HEK293T (cell line): Measurements from ENCODE around the gene GDPD5.

ENCODE experiments used
- CTCF ChIA-PET: fragments of 350-600 bp; formaldehyde crosslinking; extraction: SDS; loops from one replicate; lab custom pipeline; 2021; ENCODE audit warnings: antibody characterized with exemption, inconsistent platforms; lab: Yijun Ruan, JAX
- POLR2A ChIA-PET: fragments of 350-600 bp; formaldehyde crosslinking; extraction: SDS; loops from one replicate; lab custom pipeline; 2020; ENCODE audit warnings: antibody characterized with exemption, inconsistent platforms; lab: Yijun Ruan, JAX
- DNase-seq: peaks from one replicate; pipeline ENCODE4 v3.0.0; 2012; ENCODE audit warnings: mixed read lengths; ENCODE audit errors: extremely low spot score
- ARNT ChIP-seq: fragments of 450-650 bp; IDR thresholded peaks from 2 replicates; pipeline ENCODE4 v1.6.1; 2017; ENCODE audit warnings: mild to moderate bottlenecking
- BHLHE40 ChIP-seq: fragments of 450-650 bp; IDR thresholded peaks from 2 replicates; pipeline ENCODE4 v1.6.1; 2016; ENCODE audit warnings: mild to moderate bottlenecking, moderate library complexity, borderline replicate concordance
- CTBP1 ChIP-seq: fragments of 450-650 bp; IDR thresholded peaks from 2 replicates; pipeline ENCODE4 v1.6.1; 2016; ENCODE audit warnings: borderline replicate concordance
- ELF4 ChIP-seq: fragments of 450-650 bp; IDR thresholded peaks from 2 replicates; pipeline ENCODE4 v1.6.1; 2017; ENCODE audit warnings: antibody characterized with exemption
- FOXA1 ChIP-seq: fragments of 450-650 bp; IDR thresholded peaks from 2 replicates; pipeline ENCODE4 v1.6.1; 2016; ENCODE audit warnings: mild to moderate bottlenecking
- FOXK2 ChIP-seq: fragments of 450-650 bp; IDR thresholded peaks from 2 replicates; pipeline ENCODE4 v1.6.1; 2016; ENCODE audit warnings: mild to moderate bottlenecking
- FOXM1 ChIP-seq: fragments of 450-650 bp; IDR thresholded peaks from 2 replicates; pipeline ENCODE4 v1.6.1; 2017; ENCODE audit warnings: mild to moderate bottlenecking, borderline replicate concordance
- HDGF ChIP-seq: fragments of 450-650 bp; IDR thresholded peaks from 2 replicates; pipeline ENCODE4 v1.6.1; 2017; ENCODE audit warnings: antibody characterized with exemption, borderline replicate concordance
- L3MBTL2 ChIP-seq: fragments of 450-650 bp; conservative IDR thresholded peaks from 2 replicates; pipeline ENCODE4 v1.6.1; 2016; ENCODE audit warnings: mild to moderate bottlenecking
- LEF1 ChIP-seq: fragments of 450-650 bp; IDR thresholded peaks from 2 replicates; pipeline ENCODE4 v1.6.1; 2017; ENCODE audit warnings: mild to moderate bottlenecking, borderline replicate concordance
- NFRKB ChIP-seq: fragments of 450-650 bp; IDR thresholded peaks from 2 replicates; pipeline ENCODE4 v1.6.1; 2016; ENCODE audit warnings: mild to moderate bottlenecking, moderate library complexity
- SP1 ChIP-seq: fragments of 450-650 bp; IDR thresholded peaks from 2 replicates; pipeline ENCODE4 v1.6.1; 2017
- SUZ12 ChIP-seq: fragments of 450-650 bp; IDR thresholded peaks from 2 replicates; pipeline ENCODE4 v1.6.1; 2016; ENCODE audit warnings: mild to moderate bottlenecking
- TARDBP ChIP-seq: fragments of 450-650 bp; IDR thresholded peaks from 2 replicates; pipeline ENCODE4 v1.6.1; 2016
- ZNF384 ChIP-seq: fragments of 450-650 bp; IDR thresholded peaks from 2 replicates; pipeline ENCODE4 v1.6.1; 2016
- TF ChIP-seq, protein P1 (sequence below): fragments of 450-650 bp; IDR thresholded peaks from 2 replicates; pipeline ENCODE4 v1.6.1; 2016

GDPD5 gene

DNA sequence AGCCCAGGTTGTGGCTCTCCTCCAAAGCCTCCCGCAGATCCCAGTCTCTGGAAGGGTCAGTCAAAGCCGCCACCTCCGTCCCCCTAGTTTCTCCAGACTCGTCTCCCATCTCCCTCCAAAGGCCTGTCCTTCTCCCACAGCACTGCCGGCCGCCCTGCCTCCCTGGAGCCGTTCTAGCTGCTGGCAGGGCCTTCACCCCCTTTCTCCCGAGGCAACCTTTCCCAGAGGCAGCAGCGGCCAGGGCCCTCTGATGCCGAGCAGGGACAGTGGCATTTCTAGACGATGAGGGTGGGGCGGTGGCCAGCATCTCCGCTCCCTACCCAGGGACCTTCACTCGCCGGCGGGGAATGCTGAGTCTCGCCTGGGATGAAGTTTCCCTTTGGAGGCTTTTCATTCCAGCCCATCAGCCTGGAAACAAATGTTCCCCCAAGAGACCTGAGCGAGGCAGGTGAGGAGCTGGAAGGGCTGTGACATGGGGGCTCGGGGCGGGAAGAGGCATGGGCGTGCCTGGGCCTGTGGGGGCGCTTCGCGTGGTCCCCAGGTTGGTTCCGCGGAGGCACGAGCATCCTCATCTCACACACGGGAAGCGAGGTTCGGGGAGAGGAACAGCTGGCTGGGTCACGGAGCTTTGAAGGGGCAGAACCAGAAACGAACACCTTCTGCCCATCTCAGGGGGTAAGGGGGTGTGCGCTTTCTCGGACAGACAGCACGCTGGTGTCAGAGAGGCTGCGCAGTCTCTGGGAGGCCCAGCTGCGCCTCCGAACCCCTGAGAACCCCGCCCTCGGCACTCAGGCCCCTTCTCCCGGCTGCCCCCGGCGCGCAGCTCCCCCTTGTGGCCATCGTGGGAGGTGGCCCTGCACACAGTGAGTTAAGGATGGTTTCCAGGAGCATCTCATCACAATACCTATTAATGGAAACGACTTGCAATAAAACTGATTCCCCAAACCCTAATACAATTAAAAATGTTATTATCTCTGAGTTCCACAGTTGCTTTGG, 74.6 kb downstream of the GDPD5 start:
- CTCF ChIA-PET: interaction anchor here (0.6 to 1.2 kb wide), 5 partner anchors 39 to 83 kb away, joined by 3 to 4 read pairs (median 3); no protein-coding TSS in a partner anchor
- POLR2A ChIA-PET: no interaction called here
- DNase-seq: peak; percentile 57
- no peak for TF ChIP-seq FOXA1
- TF ChIP-seq CTBP1: no peak
- no peak for TF ChIP-seq BHLHE40
- no peak for TF ChIP-seq SP1
- TF ChIP-seq ZNF384: no peak
- no peak for TF ChIP-seq ARNT
- TF ChIP-seq SUZ12: no peak
- TF ChIP-seq TARDBP: no peak
- no peak for TF ChIP-seq LEF1

DNA sequence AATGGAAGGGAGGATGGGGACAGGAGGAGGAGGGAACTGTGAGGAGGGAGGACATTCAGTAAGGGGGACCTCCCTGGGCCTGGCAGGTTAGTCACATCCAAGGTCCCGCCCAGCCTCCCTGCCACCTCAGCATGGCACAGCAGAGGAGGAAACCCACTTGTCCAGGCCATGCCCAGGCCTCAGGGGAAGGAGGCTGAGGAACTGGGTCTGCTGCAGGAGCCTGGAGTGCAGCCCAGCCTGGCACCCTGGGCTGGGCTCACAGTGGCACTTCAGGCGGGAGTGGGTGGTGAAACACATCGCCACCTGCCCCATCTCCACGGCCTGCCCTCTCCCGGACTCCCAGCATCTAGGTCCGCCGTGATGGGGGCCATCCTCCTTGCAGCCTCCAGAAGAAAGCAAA, 75.5 kb downstream of the GDPD5 start:
- DNase-seq: no peak
- TF ChIP-seq TARDBP: no peak
- TF ChIP-seq ELF4: no peak
- TF ChIP-seq NFRKB: no peak
- no peak for TF ChIP-seq BHLHE40
- no peak for TF ChIP-seq SUZ12
- TF ChIP-seq FOXA1: no peak
- no peak for TF ChIP-seq HDGF
- no peak for TF ChIP-seq CTBP1
- ChIA-PET POLR2A (no interaction called here), CTCF (interaction anchor here (1.2 kb wide), 1 partner anchor 82 kb away, joined by 3 read pairs; no protein-coding TSS in a partner anchor)

DNA sequence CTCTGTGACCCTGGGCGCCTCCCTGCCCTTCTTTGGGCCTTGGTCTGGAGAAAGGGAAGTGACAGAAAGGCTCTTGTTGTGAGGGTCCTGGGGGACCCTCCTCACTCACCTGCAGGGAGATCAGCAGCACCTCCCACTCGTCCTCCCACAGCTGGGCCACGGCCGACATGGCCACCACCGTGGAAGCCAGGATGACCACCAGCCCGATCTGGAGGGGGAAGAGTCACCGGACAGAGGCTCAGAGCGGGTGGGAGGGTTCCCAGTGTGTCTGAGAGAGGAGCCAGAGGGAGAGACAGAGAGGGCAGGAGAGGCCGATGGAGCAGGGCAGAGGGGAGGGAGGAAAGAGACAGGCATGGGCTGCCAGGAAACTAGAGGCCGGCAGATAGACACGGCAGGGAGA, 76.0 kb downstream of the GDPD5 start:
- CTCF ChIA-PET: no interaction called here
- TF ChIP-seq LEF1: no peak
- TF ChIP-seq TARDBP: no peak
- no peak for TF ChIP-seq SUZ12
- TF ChIP-seq, protein P1, sequence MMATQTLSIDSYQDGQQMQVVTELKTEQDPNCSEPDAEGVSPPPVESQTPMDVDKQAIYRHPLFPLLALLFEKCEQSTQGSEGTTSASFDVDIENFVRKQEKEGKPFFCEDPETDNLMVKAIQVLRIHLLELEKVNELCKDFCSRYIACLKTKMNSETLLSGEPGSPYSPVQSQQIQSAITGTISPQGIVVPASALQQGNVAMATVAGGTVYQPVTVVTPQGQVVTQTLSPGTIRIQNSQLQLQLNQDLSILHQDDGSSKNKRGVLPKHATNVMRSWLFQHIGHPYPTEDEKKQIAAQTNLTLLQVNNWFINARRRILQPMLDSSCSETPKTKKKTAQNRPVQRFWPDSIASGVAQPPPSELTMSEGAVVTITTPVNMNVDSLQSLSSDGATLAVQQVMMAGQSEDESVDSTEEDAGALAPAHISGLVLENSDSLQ: no peak
- TF ChIP-seq ZNF384: no peak
- no peak for TF ChIP-seq SP1
- TF ChIP-seq ELF4: no peak
- TF ChIP-seq CTBP1: no peak
- no peak for TF ChIP-seq HDGF
- no peak for TF ChIP-seq ARNT
- TF ChIP-seq NFRKB: no peak
- TF ChIP-seq BHLHE40: no peak
- POLR2A ChIA-PET: no interaction called here
- DNase-seq: no peak

DNA sequence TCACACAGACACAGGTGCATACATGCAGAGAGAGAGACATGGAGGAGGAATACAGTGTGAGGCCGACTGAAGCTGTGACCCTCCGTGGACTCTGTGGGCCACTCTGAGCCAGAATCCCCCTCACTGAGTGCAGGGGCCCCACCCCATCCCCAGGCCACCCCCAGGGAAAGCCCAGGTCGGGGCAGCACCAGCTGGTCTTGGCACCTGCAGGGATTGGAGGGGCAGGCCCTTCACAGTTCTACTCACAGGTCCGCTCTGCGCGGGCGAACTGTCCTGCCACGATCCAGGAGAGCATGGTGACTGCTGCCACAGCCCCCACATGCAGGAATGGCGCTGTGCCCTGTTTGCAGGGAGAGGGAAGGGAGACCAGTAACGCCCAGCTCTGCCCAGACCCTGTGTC, 76.5 kb downstream of the GDPD5 start:
- DNase-seq: no peak
- POLR2A ChIA-PET: no interaction called here
- TF ChIP-seq TARDBP (no peak), ELF4 (no peak), NFRKB (no peak), FOXM1 (no peak), HDGF (no peak), BHLHE40 (no peak), L3MBTL2 (no peak), SP1 (no peak), LEF1 (no peak), FOXA1 (no peak), CTBP1 (no peak), ZNF384 (no peak), FOXK2 (no peak), SUZ12 (no peak), ARNT (no peak)
- TF ChIP-seq, protein P1: no peak
- CTCF ChIA-PET: no interaction called here

DNA sequence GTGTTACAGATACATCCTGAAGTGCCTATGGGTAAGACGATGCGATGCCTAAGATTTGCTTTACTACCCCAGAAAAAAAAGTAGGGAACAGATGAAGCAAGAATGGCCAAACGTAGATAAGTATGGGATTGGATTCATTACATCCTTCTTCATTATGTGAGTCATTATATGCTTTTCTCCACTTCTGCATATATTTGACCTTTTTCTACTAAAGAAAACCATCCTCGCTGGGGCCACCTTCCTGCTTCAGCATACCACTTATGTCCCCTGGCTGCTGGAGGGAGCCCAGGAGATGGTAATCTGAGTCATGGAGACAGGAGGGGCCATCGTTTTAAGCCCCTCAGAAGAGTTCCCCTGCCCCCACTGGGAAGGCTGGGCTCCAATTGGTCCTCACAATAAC, 78.3 kb downstream of the GDPD5 start:
- POLR2A ChIA-PET: no interaction called here
- DNase-seq: no peak

More for the DNA sequence above, 78.3 kb downstream of the GDPD5 start:
- CTCF ChIA-PET: interaction anchor here (0.7 kb wide), 1 partner anchor 84 kb away, joined by 3 read pairs; no protein-coding TSS in a partner anchor
- TF ChIP-seq L3MBTL2: no peak
- no peak for TF ChIP-seq HDGF
- TF ChIP-seq NFRKB: no peak
- no peak for TF ChIP-seq SP1
- no peak for TF ChIP-seq ELF4
- no peak for TF ChIP-seq SUZ12
- no peak for TF ChIP-seq ARNT
- no peak for TF ChIP-seq FOXK2
- no peak for TF ChIP-seq FOXA1
- TF ChIP-seq BHLHE40: no peak
- TF ChIP-seq, protein P1: no peak
- TF ChIP-seq LEF1: no peak
